H9 (cell line): Measurements from ENCODE around the gene UBR7. TPM values are rescaled to one million over a fixed set of nuclear protein-coding genes. Genes with fewer than 3 reads are reported as not detected.
"Not testable (repeated sequence)": the region's sequence is repeated elsewhere in the genome, so short reads cannot be mapped to it uniquely, and the experiment has no call there.

Experiments used
- DNase-seq: peaks from one replicate; pipeline ENCODE4 v3.0.0-alpha.2; 2017
- H2AFZ ChIP-seq: one replicate; pipeline ENCODE4 v1.6.1; 2013; ENCODE audit warnings: mild to moderate bottlenecking, low read length, control low read depth, moderate library complexity
- H2AK5ac ChIP-seq: 2 replicates; pipeline ENCODE4 v1.6.1; 2013; ENCODE audit warnings: low read length, control low read depth, mixed read lengths; ENCODE audit not compliant: insufficient read length
- H2BK120ac ChIP-seq: one replicate; pipeline ENCODE4 v1.6.1; 2013; ENCODE audit warnings: low read depth, mild to moderate bottlenecking, low read length, control low read depth, inconsistent platforms; ENCODE audit not compliant: poor library complexity, severe bottlenecking
- H2BK12ac ChIP-seq: 2 replicates; pipeline ENCODE4 v1.6.1; 2013; ENCODE audit warnings: low read length, control low read depth, mixed read lengths, low read depth; ENCODE audit not compliant: insufficient read length
- H2BK15ac ChIP-seq: 2 replicates; pipeline ENCODE4 v1.6.1; 2013; ENCODE audit warnings: low read depth, low read length, control low read depth
- H2BK20ac ChIP-seq: one replicate; pipeline ENCODE4 v1.6.1; 2013; ENCODE audit warnings: low read depth, mild to moderate bottlenecking, low read length, control low read depth, inconsistent platforms; ENCODE audit not compliant: poor library complexity, severe bottlenecking
- H2BK5ac ChIP-seq: 2 replicates; pipeline ENCODE4 v1.6.1; 2013; ENCODE audit warnings: low read length, control low read depth, mixed read lengths; ENCODE audit not compliant: insufficient read length
- H3K14ac ChIP-seq: 2 replicates; pipeline ENCODE4 v1.6.1; 2013; ENCODE audit warnings: low read length, control low read depth; ENCODE audit not compliant: insufficient read depth
- H3K18ac ChIP-seq: 2 replicates; pipeline ENCODE4 v1.6.1; 2013; ENCODE audit warnings: low read depth, mild to moderate bottlenecking, mixed read lengths, low read length, control low read depth; ENCODE audit not compliant: insufficient read length
- H3K23ac ChIP-seq: 2 replicates; pipeline ENCODE4 v1.6.1; 2013; ENCODE audit warnings: low read length, control low read depth, mixed read lengths, low read depth; ENCODE audit not compliant: insufficient read length
- H3K23me2 ChIP-seq: 2 replicates; pipeline ENCODE4 v1.6.1; 2013; ENCODE audit warnings: low read depth, mild to moderate bottlenecking, mixed read lengths, low read length, control low read depth; ENCODE audit not compliant: insufficient read length, poor library complexity, severe bottlenecking
- H3K27ac ChIP-seq: 2 replicates; pipeline ENCODE4 v1.5.1; 2013; ENCODE audit warnings: low read length, control low read depth, mixed read lengths, low read depth; ENCODE audit not compliant: insufficient read length
- H3K27me3 ChIP-seq: 2 replicates; pipeline ENCODE4 v1.6.1; 2013; ENCODE audit warnings: low read length, control low read depth, inconsistent platforms; ENCODE audit not compliant: insufficient read depth
- H3K4ac ChIP-seq: 2 replicates; pipeline ENCODE4 v1.6.1; 2013; ENCODE audit warnings: low read depth, mild to moderate bottlenecking, control low read depth, inconsistent platforms, low read length, moderate library complexity
- H3K4me1 ChIP-seq: 2 replicates; pipeline ENCODE4 v1.6.1; 2013; ENCODE audit warnings: low read length, control low read depth, inconsistent platforms; ENCODE audit not compliant: insufficient read depth
- H3K4me2 ChIP-seq: 2 replicates; pipeline ENCODE4 v1.6.1; 2013; ENCODE audit warnings: low read length, control low read depth, mixed read lengths; ENCODE audit not compliant: insufficient read length, insufficient read depth
- H3K56ac ChIP-seq: 2 replicates; pipeline ENCODE4 v1.6.1; 2013; ENCODE audit warnings: low read depth, mild to moderate bottlenecking, mixed read lengths, low read length, control low read depth; ENCODE audit not compliant: insufficient read length
- H3K79me1 ChIP-seq: 2 replicates; pipeline ENCODE4 v1.6.1; 2013; ENCODE audit warnings: low read depth, mild to moderate bottlenecking, moderate library complexity, low read length, control low read depth, inconsistent platforms; ENCODE audit not compliant: insufficient read depth, poor library complexity, severe bottlenecking
- H3K79me2 ChIP-seq: 2 replicates; pipeline ENCODE4 v1.6.1; 2013; ENCODE audit warnings: low read length, control low read depth, inconsistent platforms; ENCODE audit not compliant: insufficient read depth
- H3K9ac ChIP-seq: 2 replicates; pipeline ENCODE4 v1.6.1; 2013; ENCODE audit warnings: low read length, control low read depth, mixed read lengths; ENCODE audit not compliant: insufficient read length; ENCODE audit errors: extremely low read depth
- H3K9me3 ChIP-seq: one replicate; pipeline ENCODE4 v1.6.1; 2013; ENCODE audit warnings: low read depth, low read length, inconsistent platforms; ENCODE audit not compliant: control insufficient read depth
- H3T11ph ChIP-seq: one replicate; pipeline ENCODE4 v1.6.1; 2013; ENCODE audit warnings: mild to moderate bottlenecking, low read length, control low read depth, inconsistent platforms
- H4K20me1 ChIP-seq: one replicate; pipeline ENCODE4 v1.6.1; 2013; ENCODE audit not compliant: control insufficient read depth, insufficient read length, insufficient read depth
- H4K5ac ChIP-seq: 2 replicates; pipeline ENCODE4 v1.6.1; 2013; ENCODE audit warnings: low read depth, mild to moderate bottlenecking, mixed read lengths, low read length, control low read depth; ENCODE audit not compliant: insufficient read length
- H4K8ac ChIP-seq: replicated peaks from 2 replicates; pipeline ENCODE4 v1.6.1; 2013; ENCODE audit warnings: low read length, control low read depth, mixed read lengths, low read depth; ENCODE audit not compliant: insufficient read length
- H4K91ac ChIP-seq: 2 replicates; pipeline ENCODE4 v1.6.1; 2013; ENCODE audit warnings: low read depth, mild to moderate bottlenecking, moderate library complexity, mixed read lengths, low read length, control low read depth; ENCODE audit not compliant: insufficient read length
- H3K27ac Mint-ChIP-seq, 3 experiments: 2 replicates in 2 of 3; 3 replicates in 1 of 3; pipeline ENCODE4 v1.8.0; 2020 to 2021; ENCODE audit warnings: mixed read lengths in 3 of 3, mild to moderate bottlenecking in 1 of 3, moderate library complexity in 1 of 3
- H3K27me3 Mint-ChIP-seq: 2 replicates; pipeline ENCODE4 v1.8.0; 2021; ENCODE audit warnings: low read depth, mild to moderate bottlenecking, moderate library complexity, mixed read lengths
- H3K36me3 Mint-ChIP-seq, 3 experiments: 2 replicates in 2 of 3; 3 replicates in 1 of 3; pipeline ENCODE4 v1.8.0; 2020 to 2021; ENCODE audit warnings: low read depth in 3 of 3, mixed read lengths in 3 of 3; ENCODE audit not compliant: insufficient read depth in 1 of 3
- H3K4me1 Mint-ChIP-seq, 2 experiments: 2 replicates each; pipeline ENCODE4 v1.8.0; 2020; ENCODE audit warnings: mixed read lengths in 2 of 2
- H3K4me3 Mint-ChIP-seq, 2 experiments: 2 replicates in 1 of 2; 3 replicates in 1 of 2; pipeline ENCODE4 v1.8.0; 2020 to 2021; ENCODE audit warnings: mild to moderate bottlenecking in 2 of 2, mixed read lengths in 2 of 2, moderate library complexity in 1 of 2
- H3K9me3 Mint-ChIP-seq, 2 experiments: 2 replicates in 1 of 2; 3 replicates in 1 of 2; pipeline ENCODE4 v1.8.0; 2020; ENCODE audit warnings: mild to moderate bottlenecking in 2 of 2, mixed read lengths in 2 of 2, moderate library complexity in 1 of 2
- WGBS: extraction: QIAGEN DNeasy Blood & Tissue Kit; methylation state at CpG from one replicate; pipeline ENCODE4 v1.1.7; 2013; ENCODE audit warnings: missing lambda C conversion rate, low lambda C conversion rate, mixed read lengths; ENCODE audit not compliant: insufficient read length; ENCODE audit errors: extremely low coverage; 5-methylcytosine and 5-hydroxymethylcytosine counted together
- total RNA-seq: library from RNA; stranded (reverse); gene quantifications from 2 replicates; pipeline ENCODE4 v1.2.1, GENCODE V29; 2021

Gene UBR7
- total RNA-seq, 1 experiment from 2014 or later, result 28.4 TPM

DNA sequence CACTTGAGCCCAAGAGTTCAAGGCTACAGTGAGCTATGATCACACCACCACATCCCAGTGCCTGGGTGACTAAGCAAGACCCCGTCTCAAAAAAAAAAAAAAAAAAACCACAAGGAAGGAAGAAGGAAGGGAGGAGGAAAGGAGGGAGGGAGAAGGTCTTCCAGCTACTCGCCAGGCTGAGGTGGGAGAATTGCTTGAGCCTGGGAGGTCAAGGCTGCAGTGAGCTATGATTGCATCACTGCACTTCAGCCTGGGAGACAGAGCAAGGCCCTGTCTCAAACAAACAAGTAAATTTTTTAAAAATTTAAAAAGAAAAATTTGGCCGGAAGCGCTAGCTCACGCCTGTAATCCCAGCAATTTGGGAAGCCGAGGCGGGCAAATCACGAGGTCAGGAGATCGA, 38.4 kb upstream of the UBR7 start:
- H3K27ac Mint-ChIP-seq, H3K9ac ChIP-seq: not testable (repeated sequence)

GRCh38 chr14:93169619-93170018, 37.4 kb upstream of the UBR7 start:
- H3K79me1 ChIP-seq, H3K9ac ChIP-seq, H3K27ac Mint-ChIP-seq, H3K14ac ChIP-seq, H3K23ac ChIP-seq, H2BK20ac ChIP-seq, H4K8ac ChIP-seq, H3K4me1 ChIP-seq, H4K20me1 ChIP-seq, H2BK12ac ChIP-seq, H2AFZ ChIP-seq, H3K9me3 Mint-ChIP-seq, H3K4me1 Mint-ChIP-seq, H4K91ac ChIP-seq, H3T11ph ChIP-seq, H3K27ac ChIP-seq, H3K4me3 Mint-ChIP-seq, H3K79me2 ChIP-seq, H3K4me2 ChIP-seq, H2BK120ac ChIP-seq, H4K5ac ChIP-seq, H3K23me2 ChIP-seq, H3K27me3 ChIP-seq, DNase-seq, H3K27me3 Mint-ChIP-seq, H2BK15ac ChIP-seq, H3K9me3 ChIP-seq, H3K18ac ChIP-seq, H3K56ac ChIP-seq, H2AK5ac ChIP-seq, H3K36me3 Mint-ChIP-seq, H3K4ac ChIP-seq, H2BK5ac ChIP-seq: not testable (repeated sequence)
- no CpG with 5 or more reads among the region's 6 CpGs for WGBS

More for the DNA sequence above, 38.4 kb upstream of the UBR7 start:
- H3K27me3 Mint-ChIP-seq, H4K91ac ChIP-seq, H3K36me3 Mint-ChIP-seq, H3K23me2 ChIP-seq, DNase-seq, H2BK120ac ChIP-seq, H3K4me1 ChIP-seq, H3K4me3 Mint-ChIP-seq, H4K5ac ChIP-seq, H2AFZ ChIP-seq, H3K9me3 Mint-ChIP-seq, H3K79me1 ChIP-seq, H4K8ac ChIP-seq, H3K56ac ChIP-seq, H2BK12ac ChIP-seq, H3K27ac ChIP-seq, H3K9me3 ChIP-seq, H3K4me1 Mint-ChIP-seq, H3T11ph ChIP-seq, H3K4ac ChIP-seq, H2BK5ac ChIP-seq, H3K4me2 ChIP-seq, H2BK20ac ChIP-seq, H2AK5ac ChIP-seq, H4K20me1 ChIP-seq, H3K14ac ChIP-seq, H3K23ac ChIP-seq, H3K27me3 ChIP-seq, H3K79me2 ChIP-seq, H3K18ac ChIP-seq, H2BK15ac ChIP-seq: not testable (repeated sequence)
- WGBS, result no CpG with 5 or more reads among the region's 9 CpGs
